Measurements from ENCODE around the gene CFAP69. TPM values are rescaled to one million over a fixed set of nuclear protein-coding genes. Genes with fewer than 3 reads are reported as not detected.
A peak's percentile ranks its signal among the peaks of the same experiment; 100 is the strongest.

CFAP69 gene
- polyA plus RNA-seq, 4 donors = 1.0 to 4.9 (median 4.2) TPM

GRCh38 chr7:90211391-90212148 lies 33.4 kb upstream of the CFAP69 start, which contains the start of gene STEAP2:
STEAP2 (plus strand) TSS chr7:90211740; CDS start chr7:90225083, 13,343 bp downstream.
- 1 to 2% (median 2%) methylated on average over 45 to 73 of the region's 73 CpGs for WGBS, 3 donors
- FAIRE-seq = no peak
- H3K4me1 ChIP-seq (ENCODE audit: control insufficient read depth in 3 of 3, insufficient read depth in 2 of 3, low read depth in 1 of 3, low read length in 2 of 3) = peaks cover 0 to 23% (median 2%) of the 10 kb centered on the region in 3 donors

GRCh38 chr7:90212149-90212495 lies 32.9 kb upstream of the CFAP69 start:
- 7 to 12% (median 10%) methylated on average over 2 to 6 of the region's 6 CpGs for WGBS, 3 donors
- Histone ChIP-seq H3K27me3 (ENCODE audit: control insufficient read depth in 3 of 3, insufficient read depth in 3 of 3, low read length in 3 of 3) (no peaks in the 10 kb centered on the region), H3K36me3 (ENCODE audit: control insufficient read depth in 3 of 3, insufficient read depth in 2 of 3, low read depth in 1 of 3, low read length in 3 of 3) (peaks cover 0 to 2% (median 0%) of the 10 kb centered on the region in 3 donors), H3K9me3 (ENCODE audit: control insufficient read depth in 2 of 2, insufficient read depth in 1 of 2, low read depth in 1 of 2, low read length in 1 of 2) (no peaks in the 10 kb centered on the region), H3K27ac (ENCODE audit: low read depth in 1 of 3, low read length in 2 of 3) (peak overlapping the region; percentile 80 to 98 (median 92)), H3K4me3 (ENCODE audit: low read depth in 1 of 3, low read length in 3 of 3) (peak overlapping the region; percentile 43 to 70 (median 70)), H3K4me1 (ENCODE audit: control insufficient read depth in 3 of 3, insufficient read depth in 2 of 3, low read depth in 1 of 3, low read length in 2 of 3) (peaks cover 0 to 23% (median 2%) of the 10 kb centered on the region in 3 donors)
- no peak for FAIRE-seq
- peak in 1 of 2 donors; percentile 40 for DNase-seq

More at GRCh38 chr7:90211391-90212148, 33.4 kb upstream of the CFAP69 start, which contains the start of gene STEAP2:
- no peaks in the 10 kb centered on the region for H3K9me3 ChIP-seq (ENCODE audit: control insufficient read depth in 2 of 2, insufficient read depth in 1 of 2, low read depth in 1 of 2, low read length in 1 of 2)
- H3K4me3 ChIP-seq (ENCODE audit: low read depth in 1 of 3, low read length in 3 of 3) = peak within 1 kb of the TSS; percentile 43 to 70 (median 70)
- no peaks in the 10 kb centered on the region for H3K27me3 ChIP-seq (ENCODE audit: control insufficient read depth in 3 of 3, insufficient read depth in 3 of 3, low read length in 3 of 3)
- peak within 1 kb of the TSS; percentile 80 to 98 (median 92) for H3K27ac ChIP-seq (ENCODE audit: low read depth in 1 of 3, low read length in 2 of 3)
- H3K36me3 ChIP-seq (ENCODE audit: control insufficient read depth in 3 of 3, insufficient read depth in 2 of 3, low read depth in 1 of 3, low read length in 3 of 3) = peaks cover 0 to 2% (median 0%) of the 10 kb centered on the region in 3 donors
- DNase-seq = peak; percentile 90 to 95

GRCh38 chr7:90213521-90213920 lies 31.5 kb upstream of the CFAP69 start:
- FAIRE-seq (no peak), DNase-seq (no peak)
- H3K27ac ChIP-seq (ENCODE audit: low read depth in 1 of 3, low read length in 2 of 3) = no peak overlapping the region
- WGBS, 3 donors = 67 to 68% (median 67%) methylated on average over 2 of the region's 2 CpGs
- H3K9me3 ChIP-seq (ENCODE audit: control insufficient read depth in 2 of 2, insufficient read depth in 1 of 2, low read depth in 1 of 2, low read length in 1 of 2) = no peaks in the 10 kb centered on the region
- H3K27me3 ChIP-seq (ENCODE audit: control insufficient read depth in 3 of 3, insufficient read depth in 3 of 3, low read length in 3 of 3) = no peaks in the 10 kb centered on the region
- H3K4me1 ChIP-seq (ENCODE audit: control insufficient read depth in 3 of 3, insufficient read depth in 2 of 3, low read depth in 1 of 3, low read length in 2 of 3) = peaks cover 0 to 23% (median 2%) of the 10 kb centered on the region in 3 donors
- H3K36me3 ChIP-seq (ENCODE audit: control insufficient read depth in 3 of 3, insufficient read depth in 2 of 3, low read depth in 1 of 3, low read length in 3 of 3) = peaks cover 0 to 2% (median 0%) of the 10 kb centered on the region in 3 donors
- H3K4me3 ChIP-seq (ENCODE audit: low read depth in 1 of 3, low read length in 3 of 3) = no peak overlapping the region

DNA sequence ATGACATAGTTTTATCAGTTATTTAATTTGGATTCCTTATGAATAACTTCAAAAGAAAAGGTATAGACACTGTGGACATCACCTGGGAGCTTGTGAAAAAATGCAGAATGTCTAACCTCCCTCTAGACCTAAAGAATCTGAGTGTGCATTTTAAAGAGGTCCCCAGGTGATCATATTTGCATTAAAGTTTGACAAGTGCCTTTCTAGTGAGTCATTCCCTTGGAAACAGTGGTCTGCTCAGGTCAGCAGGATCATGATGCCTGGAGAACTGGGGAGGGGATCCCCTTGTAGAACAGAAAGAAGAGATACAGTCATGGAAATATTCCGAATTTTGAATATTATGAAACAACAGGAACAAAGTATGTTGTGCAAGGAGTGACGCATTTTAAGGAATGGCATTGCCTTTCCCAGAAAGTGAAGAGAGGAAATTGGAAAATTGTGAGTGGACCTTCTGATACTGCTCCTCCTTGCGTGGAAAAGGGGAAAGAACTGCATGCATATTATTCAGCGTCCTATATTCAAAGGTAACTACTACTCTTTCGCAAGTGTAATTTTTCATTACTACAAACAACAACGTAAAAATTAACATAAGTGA lies 28.8 kb upstream of the CFAP69 start:
- H3K9me3 ChIP-seq (ENCODE audit: control insufficient read depth in 2 of 2, insufficient read depth in 1 of 2, low read depth in 1 of 2, low read length in 1 of 2) = no peaks in the 10 kb centered on the region
- no peak overlapping the region for H3K27ac ChIP-seq (ENCODE audit: low read depth in 1 of 3, low read length in 2 of 3)
- FAIRE-seq = no peak
- 90 to 96% (median 91%) methylated on average over 6 of the region's 6 CpGs for WGBS, 3 donors
- H3K4me1 ChIP-seq (ENCODE audit: control insufficient read depth in 3 of 3, insufficient read depth in 2 of 3, low read depth in 1 of 3, low read length in 2 of 3) = peaks cover 0 to 19% (median 2%) of the 10 kb centered on the region in 3 donors
- H3K36me3 ChIP-seq (ENCODE audit: control insufficient read depth in 3 of 3, insufficient read depth in 2 of 3, low read depth in 1 of 3, low read length in 3 of 3) = peaks cover 0 to 2% (median 0%) of the 10 kb centered on the region in 3 donors
- H3K27me3 ChIP-seq (ENCODE audit: control insufficient read depth in 3 of 3, insufficient read depth in 3 of 3, low read length in 3 of 3) = no peaks in the 10 kb centered on the region
- no peak for DNase-seq
- H3K4me3 ChIP-seq (ENCODE audit: low read depth in 1 of 3, low read length in 3 of 3) = no peak overlapping the region

GRCh38 chr7:90216771-90217170 lies 28.2 kb upstream of the CFAP69 start:
- no peak for DNase-seq
- Histone ChIP-seq H3K27ac (ENCODE audit: low read depth in 1 of 3, low read length in 2 of 3) (no peak overlapping the region), H3K27me3 (ENCODE audit: control insufficient read depth in 3 of 3, insufficient read depth in 3 of 3, low read length in 3 of 3) (no peaks in the 10 kb centered on the region), H3K9me3 (ENCODE audit: control insufficient read depth in 2 of 2, insufficient read depth in 1 of 2, low read depth in 1 of 2, low read length in 1 of 2) (no peaks in the 10 kb centered on the region), H3K36me3 (ENCODE audit: control insufficient read depth in 3 of 3, insufficient read depth in 2 of 3, low read depth in 1 of 3, low read length in 3 of 3) (peaks cover 0 to 2% (median 0%) of the 10 kb centered on the region in 3 donors), H3K4me1 (ENCODE audit: control insufficient read depth in 3 of 3, insufficient read depth in 2 of 3, low read depth in 1 of 3, low read length in 2 of 3) (peaks cover 0 to 17% (median 2%) of the 10 kb centered on the region in 3 donors), H3K4me3 (ENCODE audit: low read depth in 1 of 3, low read length in 3 of 3) (no peak overlapping the region)
- WGBS, 3 donors = 76 to 88% (median 87%) methylated on average over 2 of the region's 2 CpGs
- no peak for FAIRE-seq

DNA sequence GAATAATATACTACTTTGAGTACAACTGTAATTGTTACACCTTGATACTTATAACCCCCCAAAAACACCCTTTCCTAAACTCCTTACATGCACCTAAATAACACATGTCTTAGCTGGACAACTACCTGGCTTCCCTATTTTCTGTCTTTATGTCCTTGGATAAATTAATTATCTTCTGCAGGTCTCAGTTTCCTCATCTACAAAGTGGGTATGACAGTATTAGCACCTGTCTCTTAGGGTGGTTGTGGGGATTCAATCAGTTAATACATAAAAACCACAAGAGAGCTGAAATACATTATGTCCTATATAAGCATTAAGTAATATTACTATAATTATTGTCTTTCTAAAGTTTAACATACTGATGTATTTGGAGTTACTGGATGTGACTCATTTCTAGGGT lies 22.6 kb upstream of the CFAP69 start:
- no peaks in the 10 kb centered on the region for H3K27me3 ChIP-seq (ENCODE audit: control insufficient read depth in 3 of 3, insufficient read depth in 3 of 3, low read length in 3 of 3)
- FAIRE-seq (no peak), DNase-seq (no peak)
- H3K4me1 ChIP-seq (ENCODE audit: control insufficient read depth in 3 of 3, insufficient read depth in 2 of 3, low read depth in 1 of 3, low read length in 2 of 3) = no peaks in the 10 kb centered on the region
- no peaks in the 10 kb centered on the region for H3K36me3 ChIP-seq (ENCODE audit: control insufficient read depth in 3 of 3, insufficient read depth in 2 of 3, low read depth in 1 of 3, low read length in 3 of 3)
- H3K27ac ChIP-seq (ENCODE audit: low read depth in 1 of 3, low read length in 2 of 3) = no peak overlapping the region
- H3K4me3 ChIP-seq (ENCODE audit: low read depth in 1 of 3, low read length in 3 of 3) = no peak overlapping the region
- no peaks in the 10 kb centered on the region for H3K9me3 ChIP-seq (ENCODE audit: control insufficient read depth in 2 of 2, insufficient read depth in 1 of 2, low read depth in 1 of 2, low read length in 1 of 2)

DNA sequence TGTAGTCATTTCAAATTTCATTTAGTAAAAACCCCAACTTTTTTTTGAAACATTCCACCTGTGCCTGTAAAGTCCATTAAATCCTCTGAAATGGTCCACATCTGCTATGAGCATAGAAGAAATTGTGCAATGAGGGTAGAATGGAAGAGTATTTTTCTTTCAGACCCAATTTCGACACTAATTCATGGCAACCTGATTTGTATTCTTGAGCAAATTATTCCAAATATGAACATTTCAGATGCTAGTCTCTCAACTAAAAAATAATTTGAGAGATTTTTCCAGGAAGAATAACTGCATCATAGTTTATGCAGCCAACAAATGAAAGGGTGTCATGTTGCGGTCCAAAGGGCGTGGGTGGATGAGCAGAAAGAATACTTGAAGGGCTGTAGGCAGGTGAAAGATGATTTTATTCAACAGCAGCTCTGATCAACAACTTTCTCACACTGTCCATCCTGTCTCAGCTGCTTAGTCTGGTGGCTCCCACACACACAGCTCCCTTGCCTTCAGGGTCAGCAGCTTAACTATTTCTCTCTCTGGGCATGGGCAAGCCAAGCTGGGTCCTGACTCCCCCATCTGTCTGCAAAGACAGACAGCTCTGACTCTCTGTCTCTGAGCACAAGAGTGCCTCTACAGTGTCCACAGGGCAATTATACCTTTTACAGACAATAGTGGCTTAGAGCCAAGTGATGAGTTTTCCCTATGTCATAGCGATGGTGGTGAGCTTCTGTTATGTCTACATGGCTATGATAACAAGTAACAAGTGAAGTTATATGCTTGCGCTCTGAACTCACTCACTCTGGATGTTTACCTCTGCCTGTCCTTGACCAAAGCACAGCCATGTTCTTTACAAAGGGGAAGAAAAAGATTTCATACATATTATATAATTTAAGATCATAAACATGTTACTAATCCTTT lies 21.9 kb upstream of the CFAP69 start:
- no peaks in the 10 kb centered on the region for H3K36me3 ChIP-seq (ENCODE audit: control insufficient read depth in 3 of 3, insufficient read depth in 2 of 3, low read depth in 1 of 3, low read length in 3 of 3)
- no peak overlapping the region for H3K27ac ChIP-seq (ENCODE audit: low read depth in 1 of 3, low read length in 2 of 3)
- DNase-seq (no peak), FAIRE-seq (no peak)
- no peak overlapping the region for H3K4me3 ChIP-seq (ENCODE audit: low read depth in 1 of 3, low read length in 3 of 3)
- WGBS, 3 donors = 79 to 97% (median 89%) methylated on average over 5 of the region's 5 CpGs
- no peaks in the 10 kb centered on the region for H3K9me3 ChIP-seq (ENCODE audit: control insufficient read depth in 2 of 2, insufficient read depth in 1 of 2, low read depth in 1 of 2, low read length in 1 of 2)
- no peaks in the 10 kb centered on the region for H3K27me3 ChIP-seq (ENCODE audit: control insufficient read depth in 3 of 3, insufficient read depth in 3 of 3, low read length in 3 of 3)
- H3K4me1 ChIP-seq (ENCODE audit: control insufficient read depth in 3 of 3, insufficient read depth in 2 of 3, low read depth in 1 of 3, low read length in 2 of 3) = no peaks in the 10 kb centered on the region

DNA sequence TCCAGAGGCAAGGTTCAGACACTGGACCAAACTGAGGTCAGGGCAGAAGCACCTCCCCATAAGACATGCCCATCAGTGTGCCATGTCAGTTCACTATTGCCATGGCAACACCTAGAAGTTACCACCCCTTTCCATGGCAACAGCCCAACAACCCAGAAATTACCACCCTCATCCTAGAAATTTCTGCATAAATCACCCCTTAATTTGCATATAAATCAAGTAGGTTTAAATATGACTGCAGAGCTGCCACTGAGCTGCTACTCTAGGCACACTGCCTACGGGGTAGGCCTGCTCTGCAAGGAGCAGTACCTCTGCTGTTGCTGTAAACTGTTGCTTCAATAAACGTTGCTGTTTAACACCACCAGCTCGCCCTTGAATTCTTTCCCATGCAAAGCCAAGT lies 20.8 kb upstream of the CFAP69 start:
- WGBS, 3 donors = 58 to 74% (median 59%) methylated on average over 3 of the region's 3 CpGs
- Histone ChIP-seq H3K4me3 (ENCODE audit: low read depth in 1 of 3, low read length in 3 of 3) (no peak overlapping the region), H3K36me3 (ENCODE audit: control insufficient read depth in 3 of 3, insufficient read depth in 2 of 3, low read depth in 1 of 3, low read length in 3 of 3) (no peaks in the 10 kb centered on the region), H3K27me3 (ENCODE audit: control insufficient read depth in 3 of 3, insufficient read depth in 3 of 3, low read length in 3 of 3) (no peaks in the 10 kb centered on the region), H3K4me1 (ENCODE audit: control insufficient read depth in 3 of 3, insufficient read depth in 2 of 3, low read depth in 1 of 3, low read length in 2 of 3) (peaks cover 0 to 2% (median 0%) of the 10 kb centered on the region in 3 donors), H3K27ac (ENCODE audit: low read depth in 1 of 3, low read length in 2 of 3) (no peak overlapping the region), H3K9me3 (ENCODE audit: control insufficient read depth in 2 of 2, insufficient read depth in 1 of 2, low read depth in 1 of 2, low read length in 1 of 2) (no peaks in the 10 kb centered on the region)
- FAIRE-seq (no peak), DNase-seq (no peak)

Data from small intestine (tissue), 7 donors.